ENCODE measurements around the gene CMTM4.

- TF ChIP-seq CTCF (IDR thresholded peaks at IDR 0.05) = no peak
- no peak for TF ChIP-seq EZH2 (IDR thresholded peaks at IDR 0.05; ENCODE audit: borderline replicate concordance, insufficient read depth, low read depth, low read length, poor library complexity, severe bottlenecking)
Observed at GRCh38 chr16:66717776-66718175, 21.2 kb upstream of the CMTM4 start.

All from B cell (primary cell).